Fibroblast of peridontal ligament (primary cell): ENCODE data around the gene SERTAD4.
"Not testable (repeated sequence)": the region's sequence is repeated elsewhere in the genome, so short reads cannot be mapped to it uniquely, and the experiment has no call there.

Experiments
- DNase-seq: peaks from one replicate; pipeline ENCODE4 v3.0.0-alpha.2; 2010; ENCODE audit errors: extremely low read depth

SERTAD4 gene

DNA sequence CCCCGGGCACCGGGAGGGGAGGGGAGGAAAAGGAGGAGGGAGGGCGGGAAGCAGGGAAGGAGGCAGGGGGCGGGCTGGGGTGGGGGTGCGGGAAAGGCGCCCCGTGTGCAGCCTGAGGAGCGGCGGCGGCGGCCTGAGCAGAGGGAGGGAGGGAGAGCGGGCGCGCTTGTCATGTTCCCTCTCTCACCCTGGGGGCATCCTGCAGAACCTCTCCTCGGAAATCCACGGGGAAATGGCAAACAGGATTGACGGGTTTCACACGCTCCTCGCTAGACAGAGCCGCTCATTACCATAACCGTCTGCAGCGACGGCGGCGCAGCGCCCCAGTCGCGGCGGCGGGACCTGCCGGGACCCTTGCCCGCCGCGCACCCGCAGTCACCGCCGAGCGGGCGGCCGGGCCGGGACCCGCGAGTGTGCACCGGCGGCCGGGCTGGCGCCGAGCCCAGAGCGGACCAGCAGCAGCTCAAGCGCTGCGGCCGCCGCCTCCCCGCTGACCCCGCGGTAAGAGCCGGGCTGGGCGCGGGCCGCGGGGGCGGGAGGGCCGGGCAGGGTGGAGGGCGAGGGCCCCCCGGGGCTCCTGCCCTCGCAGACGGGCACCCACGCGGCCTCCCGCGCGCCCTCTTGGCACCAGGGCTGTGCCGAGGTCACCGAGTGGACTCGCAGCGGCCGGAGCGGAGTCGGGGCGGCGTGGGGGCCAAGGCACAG is at the start of gene SERTAD4:
Gene SERTAD4, plus strand, starts transcription at position 286 of the 705 bp plus-strand sequence. CDS start 5,165 bp downstream, outside the sequence.
- peak; percentile 33 for DNase-seq

DNA sequence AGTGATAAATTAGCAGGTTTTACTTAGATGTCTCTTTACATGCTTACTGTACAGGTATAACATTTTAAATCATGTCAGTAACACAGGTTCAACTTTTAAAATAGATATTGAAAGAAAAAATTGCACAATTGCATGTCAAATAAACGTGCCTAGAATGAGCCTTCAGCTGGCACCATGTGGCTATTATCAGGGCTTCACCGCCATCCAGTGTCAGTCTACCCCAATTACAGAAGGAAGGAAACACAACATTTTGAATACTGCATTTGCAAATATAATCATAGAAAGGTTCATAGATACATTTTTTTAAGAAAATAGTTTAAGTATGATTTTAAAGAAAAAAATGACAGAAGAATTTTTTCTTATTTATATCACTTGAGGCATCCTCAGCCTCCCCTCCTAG is 47.5 kb upstream of the SERTAD4 start:
- DNase-seq, result no peak

DNA sequence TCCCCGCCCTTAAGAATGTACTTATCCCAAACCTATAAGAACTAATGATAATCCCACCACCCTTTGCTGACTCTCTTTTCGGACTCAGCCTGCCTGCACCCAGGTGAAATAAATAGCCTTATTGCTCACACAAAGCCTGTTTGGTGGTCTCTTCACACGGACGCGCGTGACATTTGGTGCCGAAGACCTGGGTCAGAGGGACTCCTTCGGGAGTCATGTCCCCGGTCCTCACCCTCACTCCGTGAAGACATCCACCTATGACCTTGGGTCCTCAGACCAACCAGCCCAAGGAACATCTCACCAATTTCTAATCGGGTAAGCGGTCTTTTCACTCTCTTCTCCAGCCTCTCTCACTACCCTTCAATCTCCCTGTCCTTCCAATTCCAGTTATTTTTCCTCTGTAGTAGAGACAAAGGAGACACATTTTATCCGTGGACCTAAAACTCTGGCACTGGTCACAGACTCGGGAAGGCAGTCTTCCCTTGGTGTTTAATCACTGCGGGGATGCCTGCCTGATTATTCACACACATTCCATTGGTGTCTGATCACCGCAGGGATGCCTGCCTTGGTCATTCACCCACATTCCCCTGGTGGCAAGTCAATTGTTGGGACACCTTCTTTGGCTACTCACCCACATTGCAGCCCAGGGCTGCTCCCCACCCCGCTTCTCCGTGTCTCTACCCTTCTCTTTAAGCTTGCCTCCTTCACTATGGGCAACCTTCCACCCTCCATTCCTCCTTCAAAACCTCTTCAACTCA is 44.6 kb upstream of the SERTAD4 start:
- DNase-seq, result peak; percentile 35

DNA sequence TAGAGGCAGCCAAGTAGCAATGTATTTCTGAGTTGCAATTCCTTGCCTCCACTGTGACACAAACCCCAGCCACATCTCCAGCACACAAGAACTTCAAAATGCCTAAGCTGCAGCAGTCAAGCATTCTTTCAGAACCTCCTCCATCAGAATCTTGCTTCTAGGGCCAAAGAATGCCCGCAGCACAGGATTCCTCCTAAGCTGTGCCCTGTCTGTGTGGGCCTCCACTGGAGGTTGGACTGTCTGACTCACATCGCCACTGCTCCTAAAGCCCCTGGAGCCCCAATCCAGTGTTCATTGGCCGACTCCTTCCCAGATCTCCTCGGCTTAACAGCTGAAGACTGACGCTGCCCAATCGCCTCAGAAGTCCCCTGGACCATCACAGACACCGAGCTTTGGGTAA is 43.2 kb upstream of the SERTAD4 start:
- DNase-seq, result no peak

DNA sequence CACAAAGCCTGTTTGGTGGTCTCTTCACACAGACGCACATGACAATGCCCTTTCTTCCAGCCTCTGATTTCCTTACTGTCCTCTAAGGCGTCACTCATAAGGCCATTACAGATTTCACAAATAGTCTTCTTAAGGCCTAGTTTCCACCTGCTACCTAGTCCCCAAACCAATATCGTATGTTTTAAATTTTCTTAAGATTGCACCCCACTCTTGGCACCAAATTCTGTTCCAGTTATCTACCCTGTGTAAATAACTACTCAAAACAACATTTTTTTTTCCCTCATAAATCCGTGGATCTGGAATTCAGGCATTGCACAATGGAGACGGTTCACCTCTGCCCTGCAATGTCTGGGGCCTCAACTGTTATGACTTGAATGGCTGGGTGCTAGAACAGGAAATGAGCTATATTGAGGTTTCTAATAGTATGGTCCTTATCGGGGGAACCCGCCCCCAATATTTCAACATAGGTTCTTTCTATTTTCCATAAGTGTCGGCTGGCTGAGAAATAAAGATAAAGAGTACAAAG is 36.9 kb upstream of the SERTAD4 start:
- DNase-seq, result no peak

DNA sequence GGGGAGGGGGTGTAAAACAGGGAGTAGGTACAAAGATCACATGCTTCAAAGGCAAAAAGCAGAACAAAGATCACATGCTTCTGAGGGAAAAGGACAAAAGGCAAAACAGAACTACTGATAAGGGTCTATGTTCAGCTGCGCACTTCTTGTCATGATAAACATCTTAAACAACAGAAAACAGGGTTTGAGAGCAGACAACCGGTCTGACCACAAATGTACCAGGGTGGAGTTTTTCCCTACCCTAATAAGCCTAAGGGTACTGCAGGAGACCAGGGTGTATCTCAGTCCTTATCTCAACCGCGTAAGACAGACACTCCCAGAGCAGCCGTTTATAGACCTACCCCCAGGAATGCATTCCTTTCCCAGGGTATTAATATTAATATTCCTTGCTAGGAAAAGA is 36.3 kb upstream of the SERTAD4 start:
- not testable (repeated sequence) for DNase-seq

DNA sequence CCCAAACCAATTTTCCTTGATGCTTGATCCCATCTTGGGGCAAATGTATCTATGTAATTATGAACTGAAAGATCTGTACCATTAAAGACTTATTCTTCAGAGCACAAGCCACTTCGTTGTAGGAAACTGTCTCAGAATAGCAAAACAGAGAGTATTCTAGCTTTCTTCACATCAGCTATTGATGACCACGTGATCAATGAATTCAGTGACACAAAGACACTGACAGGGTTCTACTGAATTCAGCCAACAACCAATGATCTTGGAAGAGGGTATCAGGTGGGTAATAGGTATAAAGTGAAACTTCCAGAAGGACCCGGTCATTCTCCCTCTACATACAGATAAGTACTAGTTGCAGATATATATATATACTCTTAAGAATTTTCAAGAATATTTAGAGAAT is 33.8 kb upstream of the SERTAD4 start:
- DNase-seq, result no peak

DNA sequence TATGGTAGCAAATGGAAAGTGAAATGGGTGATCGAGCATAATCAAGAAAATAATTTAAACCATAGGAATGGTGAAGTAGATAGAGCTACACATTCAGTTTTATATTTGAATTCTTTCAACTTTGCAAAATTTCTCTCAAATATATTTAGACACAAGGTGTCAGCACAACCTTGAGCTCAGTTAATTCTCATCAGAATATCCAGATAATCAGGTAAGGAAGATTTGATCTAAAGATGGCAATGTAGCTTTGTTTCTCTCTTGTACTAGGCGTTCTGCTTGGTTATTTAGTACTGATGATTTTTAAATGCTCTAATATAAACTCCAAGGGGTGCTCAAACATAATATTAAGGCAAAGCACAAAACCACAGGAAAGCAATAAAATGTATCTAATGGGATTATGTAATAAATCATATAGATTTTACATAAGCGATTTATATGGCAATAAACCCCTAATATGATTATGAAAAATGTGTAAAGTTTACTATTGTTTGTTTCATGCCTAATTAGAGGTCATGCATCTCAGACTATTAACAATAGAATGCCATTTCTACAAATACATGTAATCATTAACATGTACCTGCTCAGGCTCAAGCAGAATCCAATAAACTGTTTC is 32.4 kb upstream of the SERTAD4 start:
- peak; percentile 15 for DNase-seq

DNA sequence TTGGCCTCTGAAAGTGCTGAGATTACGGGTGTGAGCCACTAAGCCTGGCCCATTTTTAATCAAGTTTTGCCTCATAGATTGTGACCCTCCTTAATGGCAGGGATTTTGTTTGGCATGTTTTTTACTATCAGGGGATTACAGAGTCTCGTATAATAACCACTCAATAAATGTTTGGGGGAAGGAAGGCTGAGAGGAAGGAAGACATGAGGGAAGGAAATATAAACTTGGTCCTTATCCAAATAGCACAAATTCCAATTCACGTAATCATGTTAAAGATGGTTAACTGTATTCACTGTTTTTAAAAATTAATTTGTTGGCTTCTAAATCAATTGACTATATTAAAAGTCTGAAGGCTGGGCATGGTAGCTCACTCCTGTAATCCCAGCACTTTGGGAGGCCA is 30.9 kb upstream of the SERTAD4 start:
- peak; percentile 24 for DNase-seq

DNA sequence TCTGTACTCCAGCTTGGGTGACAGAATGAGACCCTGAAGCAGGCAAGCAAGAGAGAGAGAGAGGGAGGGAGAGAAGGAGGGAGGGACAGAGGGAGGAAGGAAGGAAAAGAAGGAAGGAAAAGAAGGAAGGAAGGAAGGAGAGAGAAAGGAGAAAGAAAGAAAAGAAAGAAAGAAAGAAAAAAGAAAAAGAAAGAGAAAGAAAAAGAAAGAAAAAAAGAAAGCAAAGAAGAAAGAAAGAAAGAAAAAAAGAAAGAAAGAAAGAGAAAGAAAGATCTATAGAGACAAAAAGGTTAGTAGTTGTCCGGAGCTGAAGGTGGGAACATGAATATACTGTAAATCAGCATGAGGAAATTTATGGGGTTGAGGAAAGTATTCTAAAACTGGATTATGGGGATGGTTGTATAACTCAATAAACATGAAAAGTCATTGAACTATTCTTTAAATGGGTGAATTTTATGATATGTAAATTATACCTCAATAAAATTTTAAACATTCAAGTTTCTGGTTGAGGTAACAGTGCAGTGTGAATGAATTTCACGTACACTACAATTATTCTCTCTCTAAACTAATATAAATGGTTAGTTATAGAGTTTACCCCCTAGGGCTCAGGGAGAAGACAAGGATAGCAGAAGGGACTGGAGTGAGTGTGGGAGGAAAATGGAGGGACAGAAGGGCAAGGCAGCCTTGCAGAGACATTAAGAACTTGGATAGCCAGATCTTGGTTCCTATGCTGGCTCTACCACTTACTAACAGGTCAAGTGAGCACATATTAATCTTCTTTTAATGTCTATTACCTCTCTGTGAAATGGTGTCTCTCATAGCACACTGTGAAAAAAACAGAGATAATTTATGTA is 24.8 kb upstream of the SERTAD4 start:
- DNase-seq, result no peak

DNA sequence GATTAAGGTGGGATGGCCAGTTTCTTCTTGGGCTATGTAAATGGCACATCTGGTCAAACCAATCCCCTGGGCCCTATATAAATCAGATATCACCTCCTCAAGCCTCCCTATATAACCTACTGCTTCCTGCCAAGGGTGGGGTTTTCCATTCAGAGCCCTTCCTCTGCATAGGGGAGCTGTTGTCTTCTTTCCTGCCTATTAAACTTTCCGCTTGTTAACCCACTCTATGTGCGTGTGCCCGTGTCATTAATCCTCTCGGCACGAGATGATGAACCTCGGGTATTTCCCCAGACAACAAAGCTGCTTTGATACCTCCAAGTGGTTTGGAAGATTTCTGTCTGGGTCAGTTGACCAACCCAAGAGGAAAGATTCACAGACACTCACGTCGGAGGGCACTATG is 19.3 kb upstream of the SERTAD4 start:
- DNase-seq, result no peak

DNA sequence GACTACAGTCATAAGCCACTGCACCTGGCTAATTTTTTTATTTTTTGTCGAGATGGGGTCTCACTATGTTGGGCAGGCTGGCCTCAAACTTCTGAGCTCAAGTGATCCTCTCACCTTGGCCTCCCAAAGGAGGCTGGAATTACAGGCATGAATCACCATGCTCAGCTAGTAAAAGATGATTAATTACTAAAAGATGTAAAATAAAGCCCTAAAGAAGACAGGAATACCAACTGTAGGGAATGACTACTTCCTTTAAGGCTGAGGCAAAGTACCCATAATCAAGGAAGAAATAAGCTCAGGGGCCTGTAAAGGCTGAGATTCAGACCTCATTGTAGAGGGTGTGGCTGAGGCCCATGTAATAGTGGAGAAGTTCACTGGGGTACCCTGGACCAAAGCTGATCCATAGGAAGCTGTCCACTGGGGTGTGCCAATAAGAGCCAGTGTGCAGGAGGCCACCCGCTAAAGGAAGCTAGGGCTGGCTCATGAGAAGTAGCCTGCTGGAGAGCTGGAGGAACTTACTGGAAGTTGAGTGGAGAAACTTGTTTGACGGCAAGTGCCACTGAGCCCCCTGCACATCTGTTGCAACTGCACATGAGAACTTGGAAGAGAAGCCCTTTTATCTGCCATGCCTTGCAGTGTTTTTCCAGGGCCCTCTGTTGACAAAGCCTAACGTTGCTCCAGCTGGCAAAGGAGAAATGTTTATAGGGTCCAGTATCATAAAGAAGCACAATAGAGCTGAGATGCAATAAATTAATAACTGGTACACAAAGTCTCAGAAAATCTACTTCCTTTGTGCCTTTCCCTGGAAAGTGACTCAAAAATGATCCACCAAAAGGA is 17.8 kb upstream of the SERTAD4 start:
- no peak for DNase-seq

DNA sequence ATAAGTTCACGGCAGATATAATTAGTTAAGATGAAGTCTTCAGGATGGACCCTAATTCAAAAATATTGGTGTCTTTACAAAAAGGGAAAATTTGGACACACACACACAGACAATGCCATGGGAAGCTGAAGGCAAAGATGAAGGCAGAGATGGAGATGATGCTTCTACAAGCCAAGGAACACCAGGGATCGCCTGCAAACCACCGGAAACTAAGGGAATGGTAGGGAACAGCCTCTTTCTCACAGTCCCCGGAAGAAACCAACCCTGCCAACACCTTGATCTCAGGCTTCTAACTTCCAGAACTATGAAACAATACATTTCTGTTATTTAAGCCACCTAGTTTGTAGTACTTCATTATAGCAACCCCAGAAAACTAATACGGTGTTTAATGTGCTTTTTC is 15.1 kb upstream of the SERTAD4 start:
- no peak for DNase-seq

DNA sequence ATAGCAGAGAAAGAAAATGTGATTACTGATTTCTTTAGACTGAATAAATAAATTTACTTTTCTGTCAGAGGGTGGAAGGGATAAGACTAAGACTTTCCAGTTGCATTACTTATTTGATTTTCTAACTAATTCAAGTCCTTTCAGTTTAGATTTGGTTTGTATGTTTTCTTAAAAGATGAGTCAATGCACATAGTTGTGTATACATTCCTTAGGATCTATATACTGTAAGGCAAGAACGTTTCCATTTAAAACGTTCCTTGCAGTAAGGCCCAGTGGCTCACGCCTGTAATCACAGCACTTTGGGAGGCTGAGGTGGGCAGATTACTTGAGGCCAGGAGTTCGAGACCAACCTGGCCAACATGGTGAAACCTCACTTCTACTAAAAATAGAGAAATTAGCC is 14.5 kb upstream of the SERTAD4 start:
- peak; percentile 29 for DNase-seq

DNA sequence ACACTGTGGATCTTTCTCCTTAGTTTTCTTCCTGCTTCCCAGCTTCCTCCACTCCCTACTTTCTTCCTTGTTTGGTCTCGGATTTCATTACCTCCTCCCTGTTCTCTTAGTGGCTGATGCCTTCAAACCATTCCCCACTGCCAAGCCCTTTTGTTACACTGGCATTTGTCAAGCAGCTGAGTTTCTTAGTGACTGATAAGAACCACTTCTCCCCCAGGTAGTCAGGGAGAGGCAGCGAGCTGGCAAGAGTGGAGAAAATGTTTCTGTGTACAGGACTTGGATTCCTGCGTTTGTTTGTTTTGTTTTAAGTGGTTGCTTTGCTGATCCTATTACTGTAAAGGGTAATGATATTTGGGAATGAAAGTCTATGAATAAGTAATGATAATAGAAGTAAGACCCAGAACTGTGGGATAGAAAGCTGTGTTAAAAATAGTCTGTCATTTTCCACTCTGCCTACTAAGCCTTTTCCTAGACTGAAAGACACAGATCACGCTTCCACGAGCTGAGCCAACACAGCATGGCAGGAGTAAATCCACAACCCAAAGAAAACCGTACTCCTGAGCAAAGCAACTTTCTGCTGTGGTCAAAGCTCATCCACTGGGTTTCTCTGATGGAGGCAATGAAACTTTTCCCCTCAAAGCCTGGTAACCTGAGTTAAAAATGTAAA is 10.1 kb upstream of the SERTAD4 start:
- peak; percentile 38 for DNase-seq

DNA sequence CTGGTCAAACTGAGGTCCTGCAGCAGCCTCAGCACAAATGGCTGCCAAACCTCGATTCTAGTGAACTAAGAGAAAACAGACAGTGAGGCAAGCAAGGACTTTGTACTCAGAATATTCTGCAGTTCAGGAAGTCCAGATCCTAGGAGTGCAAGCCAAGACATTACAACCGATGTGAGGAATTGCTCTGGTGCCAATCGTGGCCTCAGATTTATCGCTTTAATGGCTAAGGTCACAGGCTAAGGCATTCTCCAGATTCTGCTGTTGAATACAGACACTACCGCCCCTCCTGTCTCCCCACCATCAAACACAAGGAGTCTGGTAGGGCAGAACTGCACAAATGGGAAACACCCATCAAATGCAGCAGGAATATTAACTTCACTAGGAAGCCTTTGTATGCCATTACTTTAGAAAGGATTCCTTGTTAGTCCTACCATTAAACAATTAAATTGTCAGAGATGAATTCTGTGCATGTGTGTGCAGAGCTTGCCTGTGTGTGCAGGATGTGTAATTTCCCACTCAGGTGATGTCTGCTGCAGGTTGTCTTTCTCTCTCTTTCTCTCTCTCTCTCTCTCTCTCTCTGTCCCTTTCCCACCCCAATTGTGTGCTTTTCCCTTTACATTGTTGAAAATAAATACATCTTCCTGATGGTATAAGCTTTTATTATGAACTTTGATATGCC is 9.2 kb upstream of the SERTAD4 start:
- no peak for DNase-seq

DNA sequence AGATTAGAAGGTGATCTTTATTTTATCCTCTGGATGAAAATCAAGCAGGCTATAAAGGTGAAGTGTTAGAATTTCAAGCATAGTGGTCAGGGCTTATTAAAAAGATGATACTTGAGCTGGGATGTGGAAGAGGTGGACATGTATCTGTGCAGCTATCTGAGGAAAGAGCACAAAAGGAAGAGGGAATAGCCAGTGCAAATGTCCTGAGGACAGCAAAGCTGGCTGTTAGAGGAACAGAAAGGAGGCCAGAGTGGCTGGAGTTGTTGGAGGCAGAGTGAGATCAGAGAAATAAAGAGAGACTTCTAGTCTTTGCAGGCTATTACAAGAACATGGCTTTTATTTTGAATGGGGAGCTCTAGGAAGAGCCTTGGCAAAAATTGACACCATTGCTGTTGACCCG is 4.4 kb upstream of the SERTAD4 start:
- DNase-seq, result no peak

DNA sequence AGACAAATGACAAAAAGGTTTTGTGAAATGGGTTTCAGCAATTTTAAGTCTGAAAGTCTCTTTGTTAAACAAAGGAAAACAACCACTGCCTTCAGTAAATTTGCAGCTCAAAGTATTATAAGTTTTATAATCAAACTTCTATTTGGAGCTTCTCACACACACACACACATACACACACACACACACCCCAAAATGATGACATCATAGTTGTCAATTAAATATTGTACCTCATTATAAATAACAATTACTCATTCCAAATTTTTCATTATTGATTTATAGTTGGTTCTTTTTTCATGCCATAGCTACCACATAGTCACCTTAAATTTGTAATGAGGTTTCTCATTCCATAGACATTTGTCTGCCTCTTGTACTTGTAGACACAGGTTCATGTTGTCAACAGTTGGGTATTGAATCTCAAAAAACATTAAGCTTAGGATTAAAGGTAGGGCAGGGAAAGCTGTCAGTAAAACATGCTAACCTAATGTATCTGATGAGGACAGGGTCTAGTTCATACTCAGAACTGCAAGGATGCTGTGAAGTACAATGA is 2.4 kb upstream of the SERTAD4 start:
- DNase-seq, result no peak

DNA sequence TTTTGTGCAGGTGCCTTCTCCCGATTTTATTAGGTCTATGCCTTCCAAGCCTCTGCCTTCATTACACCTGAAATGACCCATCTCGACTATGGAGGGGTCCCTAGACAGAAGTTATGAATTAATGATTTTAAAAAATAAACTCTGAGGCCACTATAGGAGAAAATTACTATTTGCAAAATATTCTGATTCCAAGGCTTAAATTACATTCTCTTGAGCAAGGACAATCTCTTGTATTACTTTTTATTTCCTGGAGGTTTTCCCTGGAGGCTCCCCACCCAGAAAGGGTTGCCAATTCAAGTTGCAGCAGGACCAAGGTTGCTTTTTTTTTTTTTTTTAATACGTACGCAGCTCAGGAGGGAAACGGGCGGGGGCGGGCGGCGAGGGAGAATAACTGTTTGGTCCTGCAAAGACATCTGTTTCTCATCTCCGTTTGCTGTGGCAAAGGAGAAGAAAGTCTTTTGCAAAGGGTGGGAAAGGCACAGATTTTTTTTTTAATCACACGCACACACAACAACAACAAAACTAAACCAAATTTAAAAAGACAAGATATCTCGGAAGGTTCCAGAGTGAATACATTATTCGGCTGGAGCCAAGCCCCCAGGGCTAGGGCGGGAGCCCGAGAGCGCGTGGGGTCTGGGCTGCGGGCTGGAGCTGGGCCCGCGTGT is 618 bp upstream of the SERTAD4 start:
- DNase-seq, result peak; percentile 59
